Posterior vena cava (tissue), 2 donors: Measurements from ENCODE around the gene FBXL15. TPM values are rescaled to one million over a fixed set of nuclear protein-coding genes. Genes with fewer than 3 reads are reported as not detected.

ENCODE experiments used
- DNase-seq: peaks from one replicate; pipeline ENCODE4 v3.0.0-alpha.2; 2020; ENCODE audit warnings: low spot score
- intact Hi-C, 2 donors: fragments of 100-400 bp; cut with DNase I; formaldehyde crosslinking; loops; one replicate each; pipeline versions ENCODE4 v1.14.1 to v1.14.2; 2022 to 2023
- microRNA-seq, 2 donors: library from miRNA; unstranded; fragments of <30 nt; microRNA quantifications; one replicate each; pipeline ENCODE4 v1.2.0, GENCODE V29; 2020 to 2021; ENCODE audit warnings: borderline microRNAs expressed in 2 of 2
- total RNA-seq, 2 donors: library from RNA; stranded (reverse); fragmentation: NEBNext Ultra II Directional; extraction: Animal tissue kit (Norgen Biotek cat#: 25700); gene quantifications; one replicate each; pipeline ENCODE4 v1.2.1, GENCODE V29; 2021
- donor health status: DM: yes; HTN: yes; CAD: no.
- donor health status: DM: yes; HTN: yes; CAD: no.

Gene FBXL15
- total RNA-seq, 2 donors from 2014 or later = 10.8 to 12.4 TPM

- no peak for DNase-seq
- intact Hi-C loops = no loop called here
These were observed 50.2 kb downstream of the FBXL15 start for GRCh38 chr10:102470579-102471546.

Small RNA genes within 50 kb of the gene (microRNA-seq; reads per million reads assigned to microRNA genes)
- 2,287 to 9,135 reads per million in 2 donors for gene MIR146B

Other genes with a start within 250 kb of the FBXL15 start
- under 1 TPM in 1 of 2 donors, not detected in 1; 0.29 TPM for gene ELOVL3, start 194.5 kb upstream of the FBXL15 start, total RNA-seq
- gene PITX3, start 179.3 kb upstream of the FBXL15 start, total RNA-seq = not detected
- gene GBF1, start 175.3 kb upstream of the FBXL15 start, total RNA-seq = 10 to 100 TPM; 32.6 to 34.7 TPM
- gene NFKB2, start 25.1 kb upstream of the FBXL15 start, total RNA-seq = 10 to 100 TPM; 21.5 to 44.7 TPM
- gene PSD, start 2.1 kb upstream of the FBXL15 start, total RNA-seq = under 1 TPM; 0.24 to 0.83 TPM
- 10 to 100 TPM; 35.7 to 40.9 TPM for gene CUEDC2, start 11.7 kb downstream of the FBXL15 start, total RNA-seq
- gene C10orf95, start 30.7 kb downstream of the FBXL15 start, total RNA-seq = not detected
- 100 to 1,000 TPM; 102 to 107 TPM for gene ACTR1A, start 81.9 kb downstream of the FBXL15 start, total RNA-seq
- gene SUFU, start 83.1 kb downstream of the FBXL15 start, total RNA-seq = 10 to 100 TPM; 10.4 to 11.3 TPM
- 100 to 1,000 TPM; 122 to 125 TPM for gene TRIM8, start 223.6 kb downstream of the FBXL15 start, total RNA-seq